ENCODE data around the gene TENM3.

Gene TENM3

DNA sequence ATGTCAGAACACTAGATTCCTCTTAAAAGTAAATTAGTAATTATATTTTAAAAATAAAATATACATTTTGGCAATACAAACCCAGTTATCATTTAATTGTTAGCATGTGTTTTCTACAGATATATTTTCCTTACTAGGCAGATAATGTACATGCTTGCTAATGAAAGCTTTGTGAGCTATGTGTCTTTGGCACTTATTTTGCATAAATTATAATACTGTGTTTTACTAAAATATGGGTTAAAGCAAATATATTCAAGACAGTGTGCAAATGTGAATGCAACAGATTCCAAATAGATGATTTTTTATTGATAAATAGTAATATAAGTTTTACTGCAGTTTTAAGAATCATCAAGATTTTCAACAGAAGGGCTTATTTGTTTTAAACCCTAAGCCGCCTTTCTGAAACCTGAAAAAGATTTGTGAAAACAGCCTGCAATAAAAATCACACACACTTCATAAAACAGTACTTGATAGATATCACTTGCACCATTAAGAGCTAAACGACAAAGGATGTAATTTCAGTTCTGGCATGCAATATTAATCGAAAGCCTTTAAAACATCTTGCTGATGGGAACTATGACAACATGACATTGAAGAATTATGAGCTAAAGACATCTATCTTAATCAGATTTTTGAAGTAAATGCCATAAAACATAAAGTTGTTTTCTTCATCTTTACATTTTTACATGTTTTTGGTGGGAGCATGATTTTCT lies 340.7 kb downstream of the TENM3 start:
- no peak for DNase-seq

DNA sequence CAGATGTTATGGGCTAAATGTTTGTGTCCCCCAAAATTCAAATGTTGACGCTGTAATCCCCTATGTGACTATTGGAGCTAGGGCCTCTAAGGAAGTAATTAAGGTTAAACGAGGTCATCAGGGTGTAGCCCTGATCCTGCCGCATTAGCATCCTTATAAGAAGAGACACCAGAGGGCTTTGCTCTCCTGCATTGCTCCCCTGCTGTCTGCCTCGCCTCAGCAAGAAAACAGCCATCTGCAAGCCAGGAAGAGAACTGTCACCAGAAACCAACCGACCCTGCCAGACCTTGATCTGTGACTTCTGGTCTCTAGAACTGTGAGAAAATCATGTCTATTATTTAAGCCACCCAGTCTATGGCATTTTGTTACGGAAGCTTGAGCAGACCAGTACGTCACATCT lies 342.1 kb downstream of the TENM3 start:
- DNase-seq = no peak

DNA sequence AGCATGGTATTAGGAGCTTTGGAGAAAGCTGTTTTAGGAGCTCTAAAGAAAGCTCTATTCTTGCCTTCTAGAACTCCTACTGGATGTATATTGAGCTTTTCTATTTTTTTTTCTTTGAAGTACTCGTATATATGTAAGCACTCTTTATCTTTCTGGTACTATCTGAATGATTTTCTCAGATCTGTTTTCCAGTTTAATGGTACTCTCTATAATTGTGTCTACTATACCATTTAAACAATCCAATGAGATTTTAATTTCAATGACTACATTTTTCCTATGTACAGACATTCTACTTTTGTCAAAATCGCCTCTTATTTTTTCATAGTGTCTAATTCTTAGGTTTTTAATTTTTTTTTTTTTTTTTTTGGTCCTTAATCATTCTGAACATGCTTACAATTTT lies 345.9 kb downstream of the TENM3 start:
- no peak for DNase-seq

DNA sequence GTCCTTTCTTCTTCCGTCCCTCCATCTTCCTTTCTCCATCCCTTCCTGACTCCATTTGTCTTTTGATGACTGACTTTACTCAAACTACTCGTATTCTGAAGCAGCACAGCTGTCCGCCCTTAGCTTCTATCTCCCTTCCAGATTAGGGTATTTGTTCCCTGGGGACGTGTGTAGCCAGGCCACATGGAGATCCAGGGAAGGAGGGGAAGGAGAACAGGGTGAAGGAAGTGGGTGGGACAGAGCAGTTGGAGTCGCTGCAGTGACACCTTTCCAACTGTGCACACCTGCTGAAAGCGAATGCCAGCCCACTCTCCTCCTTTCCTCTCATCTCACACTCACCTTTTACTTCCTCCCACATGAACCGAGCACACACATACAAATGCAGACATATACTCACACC lies 350.2 kb downstream of the TENM3 start:
- no peak for DNase-seq

DNA sequence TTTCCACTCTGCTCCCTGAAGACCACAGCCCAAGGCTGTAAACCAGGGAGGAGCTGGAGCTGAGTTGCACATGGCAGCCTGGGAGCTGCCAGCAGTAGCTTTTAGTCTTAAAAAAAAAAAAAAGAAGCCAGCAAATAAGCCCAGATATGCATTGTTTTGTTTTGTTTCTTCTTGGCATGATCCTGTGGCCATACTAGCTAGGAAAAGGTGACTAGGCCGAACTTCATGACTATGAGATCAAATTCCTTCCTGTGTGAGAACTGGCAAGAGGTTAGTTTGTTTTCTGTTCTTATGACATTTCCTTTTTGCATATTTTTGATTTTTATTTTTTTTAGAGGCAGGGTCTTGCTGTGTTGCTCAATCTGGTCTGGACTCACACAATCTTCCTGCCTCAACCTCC lies 350.7 kb downstream of the TENM3 start:
- no peak for DNase-seq

DNA sequence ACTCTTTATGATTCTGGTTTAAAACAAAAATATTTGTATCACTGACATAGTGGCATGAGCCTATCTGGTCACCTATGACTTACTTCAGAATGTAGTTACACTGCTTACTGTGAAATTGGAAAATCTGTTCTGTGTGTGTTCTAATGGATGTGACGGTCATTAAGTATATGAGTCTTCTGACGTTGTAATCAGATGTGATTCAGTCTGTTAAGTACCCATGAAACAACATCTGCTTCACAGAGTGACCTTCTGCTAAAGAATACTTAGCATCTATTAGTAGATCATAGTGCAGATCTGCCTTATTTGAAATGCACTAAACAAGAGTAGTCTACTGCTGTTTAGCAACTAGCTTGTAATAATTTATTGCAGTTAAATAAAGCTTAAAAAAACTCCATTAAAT lies 356.9 kb downstream of the TENM3 start:
- no peak for DNase-seq

DNA sequence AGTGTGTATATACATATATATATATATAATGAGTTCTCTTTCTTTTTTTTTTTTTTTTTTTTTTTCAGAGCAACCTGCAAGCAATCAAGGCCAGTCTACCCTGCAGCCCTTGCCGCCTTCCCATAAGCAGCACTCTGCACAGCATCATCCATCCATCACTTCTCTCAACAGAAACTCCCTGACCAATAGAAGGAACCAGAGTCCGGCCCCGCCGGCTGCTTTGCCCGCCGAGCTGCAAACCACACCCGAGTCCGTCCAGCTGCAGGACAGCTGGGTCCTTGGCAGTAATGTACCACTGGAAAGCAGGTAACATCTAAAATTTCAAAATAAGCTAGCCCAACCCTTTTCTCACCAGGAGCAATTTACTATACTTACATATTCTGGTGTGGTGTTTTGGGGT lies 357.7 kb downstream of the TENM3 start:
- no peak for DNase-seq

DNA sequence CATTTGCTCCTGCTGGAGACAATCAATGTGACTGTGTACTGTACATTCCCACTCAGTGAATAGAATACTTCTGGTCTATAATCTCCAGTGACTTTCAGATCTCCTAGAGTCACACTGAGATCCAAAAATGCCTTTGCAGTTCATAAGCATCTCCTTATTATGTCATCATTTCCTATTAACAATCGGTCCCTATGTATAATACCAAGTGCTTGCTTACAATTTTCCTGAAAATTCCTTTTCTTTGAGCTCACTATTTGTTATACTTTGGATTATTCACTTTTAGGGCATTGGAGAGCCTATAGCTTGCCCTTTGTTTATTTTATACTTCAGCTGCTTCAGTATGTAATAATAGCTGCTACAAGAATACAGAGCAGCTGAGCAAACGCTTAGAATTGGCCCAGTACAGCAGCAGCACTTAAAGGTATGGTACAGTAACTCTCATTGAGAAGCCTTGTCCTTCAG lies 361.0 kb downstream of the TENM3 start:
- DNase-seq = no peak

DNA sequence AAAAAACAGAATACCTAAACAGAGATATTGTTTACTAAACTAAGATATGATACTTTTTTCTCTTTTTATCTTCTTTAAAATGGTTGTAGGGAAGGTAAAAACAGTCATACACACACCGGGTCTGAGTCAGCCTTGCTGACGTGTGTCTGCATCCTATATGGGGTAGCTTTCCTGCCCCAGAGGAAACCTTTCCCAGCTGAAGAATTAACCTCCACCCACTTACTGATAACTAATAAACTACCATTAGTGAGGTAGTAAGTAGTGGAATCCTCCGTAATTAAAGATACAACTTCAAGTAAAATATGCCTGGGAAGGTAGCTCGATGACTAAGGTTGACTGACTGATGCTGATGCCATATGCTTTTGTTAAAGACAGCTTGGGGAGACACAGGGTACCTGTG lies 361.8 kb downstream of the TENM3 start:
- DNase-seq = no peak

DNA sequence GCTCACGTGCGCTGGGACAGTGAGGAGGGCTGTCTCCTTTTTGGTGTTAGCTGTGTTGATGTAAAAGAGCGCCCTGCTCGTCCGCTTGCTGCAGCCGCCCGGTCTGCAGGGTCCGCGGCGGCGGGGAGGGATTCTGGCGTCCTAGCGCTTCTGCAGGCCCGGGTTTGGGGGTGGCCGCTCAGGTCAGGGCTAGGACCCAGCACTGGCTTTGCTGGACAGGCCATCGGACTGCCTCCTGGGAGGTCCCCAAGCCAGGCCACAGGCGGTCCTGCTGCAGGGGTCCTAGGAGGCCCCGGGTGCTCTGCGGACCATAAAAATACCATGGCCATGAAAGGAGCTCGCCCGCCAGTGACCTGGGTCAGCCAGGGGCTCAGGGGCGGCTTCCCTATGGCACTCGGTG lies 365.3 kb downstream of the TENM3 start:
- DNase-seq = no peak

DNA sequence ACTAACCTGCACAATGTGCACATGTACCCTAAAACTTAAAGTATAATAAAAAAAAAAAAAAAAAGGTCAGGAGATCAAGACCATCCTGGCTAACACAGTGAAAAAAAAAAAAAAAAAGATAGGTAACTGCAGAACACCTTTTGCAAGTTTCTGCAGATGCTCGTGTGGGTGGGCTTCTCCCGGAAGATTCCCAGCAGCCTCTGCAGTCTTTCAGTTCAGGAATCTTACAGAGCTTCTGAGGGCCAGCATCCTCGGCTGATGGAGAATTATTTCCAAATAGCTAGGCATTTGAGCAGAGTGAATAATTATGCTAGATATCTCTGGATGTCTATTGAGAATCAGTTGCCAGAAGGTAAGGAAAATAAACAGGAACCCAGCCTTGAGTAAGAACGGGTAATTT lies 373.3 kb downstream of the TENM3 start:
- no peak for DNase-seq

DNA sequence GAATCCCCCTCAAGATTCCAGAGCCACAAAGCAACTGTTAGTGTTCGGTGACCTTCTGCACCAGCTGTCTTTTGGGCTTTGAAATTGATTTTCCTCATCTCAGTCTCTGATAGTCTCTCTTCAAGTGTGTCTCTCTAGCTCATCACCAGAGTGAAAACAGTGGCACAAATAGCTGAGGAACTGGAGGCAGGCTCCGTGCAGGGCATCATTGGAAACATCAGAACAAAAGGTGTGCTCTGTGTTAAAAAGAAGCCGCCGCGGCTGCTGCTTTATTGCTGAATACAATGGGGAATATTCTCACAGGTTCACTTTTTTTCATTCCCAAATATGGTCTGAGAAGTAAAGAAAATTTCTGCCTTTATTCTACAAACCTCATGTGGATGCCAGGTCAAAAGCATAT lies 376.5 kb downstream of the TENM3 start:
- DNase-seq = no peak

DNA sequence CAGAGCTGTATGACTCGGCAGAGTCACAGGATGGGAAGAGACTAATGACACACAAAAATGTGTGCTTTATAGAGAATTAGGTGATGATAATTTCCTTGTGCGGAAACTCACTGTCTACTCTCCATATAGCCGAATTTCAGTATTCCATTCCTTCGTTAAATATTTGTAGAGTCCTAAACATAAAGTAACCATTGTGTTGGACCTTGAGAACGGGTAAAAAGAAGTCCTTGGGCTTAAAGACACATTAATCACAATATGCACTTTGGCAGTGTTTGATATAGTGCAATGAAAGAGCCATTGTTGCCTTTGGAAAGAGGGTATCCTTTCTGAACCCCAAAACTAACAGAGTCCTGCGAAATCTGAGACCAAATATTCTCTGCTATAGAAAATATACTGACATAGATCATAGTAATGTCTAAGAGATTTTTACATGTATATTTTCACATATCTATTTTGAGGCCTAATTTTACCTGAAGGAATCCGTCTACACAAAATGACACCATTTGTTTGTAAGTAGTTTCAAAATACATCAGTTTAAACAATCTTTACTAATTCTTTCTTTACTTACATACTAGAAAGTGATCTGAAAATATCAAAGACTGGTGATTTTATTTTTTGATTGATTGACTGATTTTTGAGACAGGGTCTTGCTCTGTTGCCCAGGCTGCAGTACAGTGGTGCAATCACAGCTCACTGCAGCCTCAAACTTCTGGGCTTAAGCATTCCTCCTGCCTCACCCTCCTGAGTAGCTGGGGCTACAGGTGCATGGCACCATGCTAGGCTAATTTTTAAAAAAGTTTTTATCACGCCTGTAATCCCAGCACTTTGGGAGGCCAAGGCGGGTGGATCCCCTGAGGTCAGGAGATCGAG lies 377.1 kb downstream of the TENM3 start:
- DNase-seq = no peak

DNA sequence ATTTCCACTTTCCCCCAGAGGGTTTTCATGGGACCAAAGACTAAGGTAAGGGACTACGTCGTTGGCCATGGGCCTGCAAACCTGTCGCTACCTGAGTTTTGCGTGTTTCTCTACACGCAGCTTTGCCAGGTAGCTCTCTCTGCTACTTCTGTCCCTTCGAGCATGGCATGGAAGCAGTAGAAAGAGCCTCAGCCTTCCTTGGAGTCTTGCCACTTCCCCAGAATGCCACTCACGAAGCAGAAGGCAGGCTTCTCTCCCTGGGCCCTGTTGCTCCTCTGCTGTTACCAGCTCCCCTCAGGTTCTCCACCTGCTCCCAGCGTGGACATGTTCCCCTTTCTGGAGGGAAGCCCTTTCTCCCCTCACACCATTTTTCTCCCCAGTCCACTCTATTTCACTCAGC lies 381.1 kb downstream of the TENM3 start:
- no peak for DNase-seq

DNA sequence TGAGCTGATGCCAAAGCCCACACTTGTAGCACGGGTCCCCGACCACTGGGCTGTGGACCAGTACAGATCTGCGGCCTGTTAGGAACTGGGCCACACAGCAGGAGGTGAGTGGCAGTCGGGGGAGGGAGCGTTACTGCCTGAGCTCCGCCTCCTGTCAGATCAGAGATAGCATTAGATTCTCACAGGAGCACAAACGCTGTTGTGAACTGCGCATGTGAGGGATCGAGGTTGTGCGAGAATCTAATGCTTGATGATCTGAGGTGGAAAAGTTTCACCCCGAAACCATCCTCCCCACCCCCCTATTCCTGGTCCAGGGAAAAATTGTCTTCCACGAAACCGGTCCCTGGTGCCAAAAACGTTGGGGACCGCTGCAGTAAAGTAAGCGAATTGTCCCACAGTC lies 382.0 kb downstream of the TENM3 start:
- DNase-seq = no peak

DNA sequence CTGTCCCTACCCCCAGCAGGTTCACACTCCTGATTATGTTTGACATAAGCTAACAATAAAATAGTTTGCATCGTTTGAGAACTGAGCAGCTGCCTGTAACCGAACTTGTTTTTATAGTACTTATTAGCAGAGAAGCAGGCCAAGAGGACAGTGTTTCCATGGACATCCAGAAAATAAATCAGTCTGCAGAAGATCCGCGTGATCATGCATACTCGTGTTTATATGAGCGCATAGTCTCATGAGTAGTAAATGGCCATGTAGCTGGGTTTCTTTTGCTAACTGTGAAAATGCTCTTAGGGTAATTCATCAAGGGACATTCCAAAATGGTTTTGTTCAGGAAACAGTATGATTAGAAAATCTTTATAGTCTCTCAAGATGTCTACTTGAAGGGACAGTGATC lies 384.8 kb downstream of the TENM3 start:
- DNase-seq = no peak

DNA sequence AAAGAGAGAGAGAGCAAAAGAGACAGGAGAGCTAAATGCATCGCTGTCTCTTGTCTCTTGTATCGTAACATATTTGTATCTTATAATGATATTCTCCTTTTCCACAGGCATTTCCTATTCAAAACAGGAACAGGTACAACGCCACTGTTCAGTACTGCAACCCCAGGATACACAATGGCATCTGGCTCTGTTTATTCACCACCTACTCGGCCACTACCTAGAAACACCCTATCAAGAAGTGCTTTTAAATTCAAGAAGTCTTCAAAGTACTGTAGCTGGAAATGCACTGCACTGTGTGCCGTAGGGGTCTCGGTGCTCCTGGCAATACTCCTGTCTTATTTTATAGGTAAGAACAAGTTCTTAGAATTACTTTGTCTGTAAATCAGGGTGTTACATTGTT lies 385.3 kb downstream of the TENM3 start:
- no peak for DNase-seq

DNA sequence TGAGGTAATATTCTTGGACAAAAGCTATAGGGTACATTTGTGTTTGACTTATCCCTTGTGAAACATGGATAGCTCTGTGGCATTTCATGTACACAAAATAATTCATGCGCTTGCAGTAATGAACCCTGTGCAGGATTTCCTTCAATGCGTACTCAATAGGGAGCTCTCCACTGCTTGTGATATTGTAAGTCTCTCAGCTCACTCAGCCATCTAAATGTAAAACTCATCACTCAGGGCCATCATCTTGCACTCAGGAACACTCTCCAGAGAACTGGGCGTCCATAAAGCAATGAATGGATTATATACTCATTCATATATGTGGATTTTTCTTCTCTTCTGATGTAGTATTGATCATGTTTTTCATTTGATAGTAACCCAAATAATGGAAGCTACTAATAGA lies 385.9 kb downstream of the TENM3 start:
- no peak for DNase-seq

DNA sequence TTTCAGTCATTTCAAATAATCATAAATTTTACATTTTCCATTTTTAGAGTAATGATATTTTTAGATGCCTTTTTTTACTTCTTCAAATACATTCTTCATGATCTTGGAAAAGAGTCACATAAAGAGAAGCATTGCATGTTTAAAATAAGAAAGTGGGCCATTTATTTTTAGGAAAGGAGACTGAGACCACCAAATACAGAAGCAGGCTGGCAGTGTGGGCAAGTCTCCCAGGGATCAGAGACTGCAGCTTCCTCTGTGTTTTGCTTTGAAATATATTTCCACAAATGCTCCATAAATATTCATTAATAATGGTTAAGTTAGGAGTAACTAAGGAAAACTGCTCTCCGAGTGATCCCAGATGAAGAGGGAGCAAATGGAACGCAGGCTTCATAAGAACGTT lies 397.3 kb downstream of the TENM3 start:
- DNase-seq = no peak

DNA sequence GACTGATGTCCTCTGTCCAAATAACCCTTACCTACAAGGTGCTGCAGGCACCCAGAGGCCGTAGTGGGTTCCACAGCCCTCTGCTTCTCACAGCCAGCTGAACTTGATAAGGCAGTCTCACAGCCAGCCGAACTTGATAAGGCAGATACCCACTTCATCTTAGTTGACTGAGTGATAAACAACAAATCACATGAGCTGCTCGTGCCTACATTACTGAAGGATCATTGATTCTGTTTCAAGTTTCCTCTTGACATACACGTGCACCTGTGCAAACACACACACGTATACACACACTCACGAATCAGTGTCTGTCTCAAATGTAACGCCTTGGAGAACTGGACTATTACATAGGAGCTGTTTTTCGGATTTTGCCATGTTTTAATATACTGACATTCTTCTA lies 397.7 kb downstream of the TENM3 start:
- no peak for DNase-seq

DNA sequence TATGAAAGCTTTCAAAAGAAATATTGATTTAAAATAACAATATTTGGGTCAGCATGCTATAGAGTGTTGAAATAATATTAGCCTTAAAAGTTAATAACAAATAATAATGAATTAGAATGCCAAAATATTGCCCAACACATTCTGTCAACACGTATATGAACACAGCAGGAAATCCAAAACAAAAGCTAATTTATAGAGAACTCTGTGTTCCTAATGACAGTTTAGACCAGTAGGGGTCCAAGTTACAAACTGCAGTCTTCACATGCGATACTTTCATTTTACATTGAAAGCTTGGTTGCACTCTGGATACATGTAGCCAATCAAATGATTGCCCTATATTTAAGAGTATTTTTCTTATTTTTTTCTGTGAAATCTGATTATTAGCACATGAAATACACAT lies 399.6 kb downstream of the TENM3 start:
- no peak for DNase-seq

DNA sequence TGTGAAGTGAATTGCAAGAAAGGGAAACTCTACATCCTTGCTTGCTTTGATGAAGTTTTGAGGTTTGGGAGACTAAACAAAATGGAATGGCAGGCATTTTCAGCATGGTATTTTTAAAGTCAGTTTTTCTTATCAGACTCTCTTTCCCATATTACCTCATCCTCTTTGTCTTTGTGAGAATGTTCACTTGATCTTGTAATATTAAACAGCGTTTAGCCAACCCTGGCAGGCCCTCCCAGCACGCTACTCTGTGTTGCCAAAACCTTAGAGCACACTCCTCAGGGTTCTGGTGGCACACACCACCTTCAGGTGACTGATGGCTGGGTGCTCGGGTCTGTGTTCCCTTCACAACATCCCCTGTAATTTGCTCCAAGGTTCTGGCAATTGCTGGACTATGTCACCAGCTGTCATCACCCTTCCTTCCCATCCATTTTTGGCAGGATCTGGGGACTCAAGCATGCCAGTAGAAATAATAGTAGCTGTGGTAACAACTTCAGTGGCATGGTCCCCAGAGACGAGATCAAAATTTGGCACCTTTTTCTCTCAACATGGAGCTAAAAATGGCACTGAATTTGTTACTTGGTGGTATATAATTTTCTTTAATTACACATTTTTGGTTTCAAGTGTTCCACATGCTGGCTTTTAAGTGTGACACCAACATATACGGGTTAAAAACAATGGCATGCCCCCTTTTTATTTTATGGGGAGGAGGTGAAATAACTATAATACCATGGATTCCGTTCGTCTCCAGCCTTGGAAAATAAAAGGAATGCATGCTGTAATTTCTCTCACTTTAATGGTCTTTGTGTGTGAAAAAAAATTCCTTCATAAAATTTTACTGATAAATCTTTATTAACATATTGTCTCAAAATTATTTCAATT lies 400.8 kb downstream of the TENM3 start:
- no peak for DNase-seq

DNA sequence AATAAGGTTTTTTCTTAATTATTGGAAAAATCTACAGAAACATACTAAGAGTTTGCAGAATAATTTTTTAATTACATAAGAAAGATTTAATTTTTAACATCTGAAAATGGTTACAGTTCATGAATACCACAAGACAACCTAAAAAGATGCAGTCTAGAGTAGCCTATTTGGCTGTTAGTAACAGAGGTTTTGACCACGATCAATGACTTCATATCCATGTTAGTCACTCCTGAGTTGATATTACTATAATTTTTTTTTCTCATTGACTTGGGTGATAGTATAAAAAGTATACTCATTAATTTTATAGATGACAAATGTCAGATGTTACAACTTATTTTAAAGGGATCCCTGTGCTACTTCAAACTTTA lies 401.5 kb downstream of the TENM3 start:
- no peak for DNase-seq

DNA sequence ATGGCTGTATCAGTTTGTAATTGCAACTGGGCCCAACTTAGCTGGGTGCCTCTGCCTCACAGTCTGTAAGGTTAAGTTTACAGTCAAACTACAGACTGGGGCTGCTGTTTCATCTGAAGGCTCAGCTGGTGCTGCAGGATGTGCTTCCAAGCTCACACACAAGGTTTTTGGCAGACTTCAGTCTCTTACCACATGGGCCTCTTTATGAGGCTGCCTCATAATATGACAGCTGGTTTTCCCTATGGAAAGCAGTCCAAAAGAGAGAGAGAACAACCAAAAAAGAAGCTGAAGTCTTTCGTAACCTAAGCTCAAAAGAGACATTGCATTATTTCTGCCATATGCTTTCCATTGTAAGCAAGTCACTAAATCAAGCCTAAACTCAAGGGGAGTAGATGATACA lies 402.3 kb downstream of the TENM3 start:
- no peak for DNase-seq

Data from activated naive CD4-positive, alpha-beta T cell treated with anti-CD3 and anti-CD28 coated beads, Interleukin-2, amount 50 U/mL, for 16 hours (primary cell).